Stomach (tissue), 4 donors: ENCODE results near the gene TXLNB.
"Not testable (repeated sequence)": the region's sequence is repeated elsewhere in the genome, so short reads cannot be mapped to it uniquely, and the experiment has no call there.

Experiments
- EP300 ChIP-seq: sonication (generic); formaldehyde crosslinking; IDR thresholded peaks from one replicate; pipeline ENCODE4 v1.6.1; 2017; ENCODE audit warnings: antibody characterized with exemption
- POLR2A ChIP-seq, 4 donors: fragments of 450-650 bp; IDR thresholded peaks; one replicate each; pipeline ENCODE4 v1.6.1; 2016; ENCODE audit warnings: antibody characterized with exemption in 4 of 4, control low read depth in 2 of 4, mild to moderate bottlenecking in 1 of 4, moderate library complexity in 1 of 4
- POLR2AphosphoS5 ChIP-seq, 3 donors: sonication (generic); formaldehyde crosslinking; IDR thresholded peaks; one replicate each; pipeline ENCODE4 v1.6.1; 2016; ENCODE audit warnings: antibody characterized with exemption in 3 of 3
- TF ChIP-seq, protein P1 (sequence below), 7 experiments: fragments of 450-650 bp in 4 of 7; fragments of 200-600 bp in 3 of 7; sonication (generic) in 3 of 7; IDR thresholded peaks; one replicate each; pipeline ENCODE4 v1.5.1; 2016 to 2019; ENCODE audit warnings: antibody characterized with exemption in 7 of 7, control low read depth in 2 of 7, mild to moderate bottlenecking in 1 of 7

DNA sequence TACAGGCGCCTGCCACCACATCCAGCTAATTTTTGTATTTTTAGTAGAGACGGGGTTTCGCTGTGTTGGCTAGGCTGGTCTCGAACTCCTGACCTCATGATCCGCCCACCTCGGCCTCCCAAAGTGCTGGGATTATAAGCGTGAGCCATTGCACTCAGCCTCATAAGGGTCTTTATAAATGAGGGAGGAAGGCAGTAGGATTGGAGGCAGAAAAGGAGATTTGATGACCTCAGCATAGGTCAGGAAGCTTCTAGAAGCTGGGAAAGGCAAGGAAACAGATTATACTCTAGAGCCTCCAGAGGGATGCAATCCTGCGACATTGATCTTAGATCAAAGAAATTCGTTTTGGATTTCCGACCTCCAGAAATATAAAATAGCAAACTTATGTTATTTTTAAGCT is 1.4 kb upstream of the TXLNB start:
- TF ChIP-seq, protein P1, sequence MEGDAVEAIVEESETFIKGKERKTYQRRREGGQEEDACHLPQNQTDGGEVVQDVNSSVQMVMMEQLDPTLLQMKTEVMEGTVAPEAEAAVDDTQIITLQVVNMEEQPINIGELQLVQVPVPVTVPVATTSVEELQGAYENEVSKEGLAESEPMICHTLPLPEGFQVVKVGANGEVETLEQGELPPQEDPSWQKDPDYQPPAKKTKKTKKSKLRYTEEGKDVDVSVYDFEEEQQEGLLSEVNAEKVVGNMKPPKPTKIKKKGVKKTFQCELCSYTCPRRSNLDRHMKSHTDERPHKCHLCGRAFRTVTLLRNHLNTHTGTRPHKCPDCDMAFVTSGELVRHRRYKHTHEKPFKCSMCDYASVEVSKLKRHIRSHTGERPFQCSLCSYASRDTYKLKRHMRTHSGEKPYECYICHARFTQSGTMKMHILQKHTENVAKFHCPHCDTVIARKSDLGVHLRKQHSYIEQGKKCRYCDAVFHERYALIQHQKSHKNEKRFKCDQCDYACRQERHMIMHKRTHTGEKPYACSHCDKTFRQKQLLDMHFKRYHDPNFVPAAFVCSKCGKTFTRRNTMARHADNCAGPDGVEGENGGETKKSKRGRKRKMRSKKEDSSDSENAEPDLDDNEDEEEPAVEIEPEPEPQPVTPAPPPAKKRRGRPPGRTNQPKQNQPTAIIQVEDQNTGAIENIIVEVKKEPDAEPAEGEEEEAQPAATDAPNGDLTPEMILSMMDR (IDR thresholded peaks at IDR 0.05): not testable (repeated sequence)
- TF ChIP-seq POLR2A (IDR thresholded peaks at IDR 0.05); EP300; POLR2AphosphoS5 (IDR thresholded peaks at IDR 0.05): not testable (repeated sequence)
